ENCODE data around the gene RPRD1B. TPM values are rescaled to one million over a fixed set of nuclear protein-coding genes. Genes with fewer than 3 reads are reported as not detected.

Gene RPRD1B
- total RNA-seq, 2 donors from 2014 or later, result 60.1 to 75.8 TPM

GRCh38 chr20:37987602-37988290, 45.8 kb upstream of the RPRD1B start:
- Histone ChIP-seq H3K9me3 (no peaks in the 10 kb centered on the region), H3K4me1 (peaks cover 0 to 86% of the 10 kb centered on the region in 2 donors), H3K4me3 (no peak overlapping the region), H3K36me3 (no peaks in the 10 kb centered on the region), H3K27ac (peak overlapping the region; percentile 79 to 91), H3K27me3 (no peaks in the 10 kb centered on the region)
- TF ChIP-seq, protein P1, sequence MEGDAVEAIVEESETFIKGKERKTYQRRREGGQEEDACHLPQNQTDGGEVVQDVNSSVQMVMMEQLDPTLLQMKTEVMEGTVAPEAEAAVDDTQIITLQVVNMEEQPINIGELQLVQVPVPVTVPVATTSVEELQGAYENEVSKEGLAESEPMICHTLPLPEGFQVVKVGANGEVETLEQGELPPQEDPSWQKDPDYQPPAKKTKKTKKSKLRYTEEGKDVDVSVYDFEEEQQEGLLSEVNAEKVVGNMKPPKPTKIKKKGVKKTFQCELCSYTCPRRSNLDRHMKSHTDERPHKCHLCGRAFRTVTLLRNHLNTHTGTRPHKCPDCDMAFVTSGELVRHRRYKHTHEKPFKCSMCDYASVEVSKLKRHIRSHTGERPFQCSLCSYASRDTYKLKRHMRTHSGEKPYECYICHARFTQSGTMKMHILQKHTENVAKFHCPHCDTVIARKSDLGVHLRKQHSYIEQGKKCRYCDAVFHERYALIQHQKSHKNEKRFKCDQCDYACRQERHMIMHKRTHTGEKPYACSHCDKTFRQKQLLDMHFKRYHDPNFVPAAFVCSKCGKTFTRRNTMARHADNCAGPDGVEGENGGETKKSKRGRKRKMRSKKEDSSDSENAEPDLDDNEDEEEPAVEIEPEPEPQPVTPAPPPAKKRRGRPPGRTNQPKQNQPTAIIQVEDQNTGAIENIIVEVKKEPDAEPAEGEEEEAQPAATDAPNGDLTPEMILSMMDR (IDR thresholded peaks at IDR 0.05), result no peak
- no peak for DNase-seq (ENCODE audit: low spot score)

GRCh38 chr20:37988306-37988954, 45.1 kb upstream of the RPRD1B start:
- TF ChIP-seq, protein P1 (IDR thresholded peaks at IDR 0.05), result no peak
- no peak overlapping the region for H3K4me3 ChIP-seq
- DNase-seq (ENCODE audit: low spot score), result no peak
- H3K9me3 ChIP-seq, result no peaks in the 10 kb centered on the region
- peak overlapping the region; percentile 79 to 91 for H3K27ac ChIP-seq
- peaks cover 0 to 88% of the 10 kb centered on the region in 2 donors for H3K4me1 ChIP-seq
- H3K27me3 ChIP-seq, result no peaks in the 10 kb centered on the region
- no peaks in the 10 kb centered on the region for H3K36me3 ChIP-seq

GRCh38 chr20:37989601-37990295, 43.8 kb upstream of the RPRD1B start:
- H3K4me1 ChIP-seq, result peaks cover 0 to 88% of the 10 kb centered on the region in 2 donors

GRCh38 chr20:37990571-37991151, 42.9 kb upstream of the RPRD1B start:
- no peaks in the 10 kb centered on the region for H3K27me3 ChIP-seq
- H3K4me1 ChIP-seq, result peaks cover 0 to 95% of the 10 kb centered on the region in 2 donors
- H3K36me3 ChIP-seq, result peaks cover 6% of the 10 kb centered on the region
- TF ChIP-seq, protein P1 (IDR thresholded peaks at IDR 0.05), result no peak
- H3K4me3 ChIP-seq, result no peak overlapping the region
- peak; percentile 82 for DNase-seq (ENCODE audit: low spot score)
- H3K27ac ChIP-seq, result peak overlapping the region; percentile 79 to 91
- H3K9me3 ChIP-seq, result no peaks in the 10 kb centered on the region

More at GRCh38 chr20:37989601-37990295, 43.8 kb upstream of the RPRD1B start:
- Histone ChIP-seq H3K36me3 (no peaks in the 10 kb centered on the region), H3K27ac (peak overlapping the region; percentile 79 to 91), H3K27me3 (no peaks in the 10 kb centered on the region), H3K4me3 (no peak overlapping the region), H3K9me3 (no peaks in the 10 kb centered on the region)
- no peak for DNase-seq (ENCODE audit: low spot score)
- TF ChIP-seq, protein P1 (IDR thresholded peaks at IDR 0.05), result no peak

DNA sequence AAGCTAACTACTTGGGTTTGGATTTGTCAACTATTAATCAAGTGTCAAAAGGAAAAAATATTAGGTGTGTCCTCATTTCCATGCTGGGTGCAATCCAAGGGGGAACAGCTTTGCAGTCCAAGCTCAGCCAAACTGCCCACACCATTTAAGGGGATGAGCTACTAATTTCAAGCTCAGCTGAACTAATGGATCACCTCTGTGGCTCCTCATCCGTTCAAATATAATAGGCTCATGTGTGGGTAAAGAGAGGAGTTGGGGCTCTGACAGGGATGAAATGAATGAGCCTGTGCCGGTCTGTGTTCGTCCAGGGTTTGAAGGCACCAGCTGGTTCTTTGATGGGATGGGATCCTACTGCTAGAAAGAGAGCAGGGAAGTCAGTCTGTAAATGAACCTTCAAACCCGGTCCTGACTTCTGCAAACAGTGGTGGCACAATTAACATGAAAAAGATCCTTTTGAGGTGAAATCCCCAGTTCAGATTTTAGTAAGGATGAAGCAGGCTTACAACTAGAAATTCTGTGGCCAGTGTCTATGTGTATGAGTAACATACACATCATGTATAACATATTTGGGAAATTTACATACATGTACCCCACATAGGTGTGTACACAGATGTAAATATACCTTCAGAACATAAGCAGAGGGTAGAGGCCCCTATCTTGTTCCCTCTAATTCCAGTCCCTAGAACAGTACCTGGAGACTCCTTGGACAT, 42.2 kb upstream of the RPRD1B start:
- no peak overlapping the region for H3K4me3 ChIP-seq
- DNase-seq (ENCODE audit: low spot score), result no peak
- H3K4me1 ChIP-seq, result peaks cover 0 to 93% of the 10 kb centered on the region in 2 donors
- peak overlapping the region; percentile 79 to 91 for H3K27ac ChIP-seq
- no peaks in the 10 kb centered on the region for H3K9me3 ChIP-seq
- H3K27me3 ChIP-seq, result no peaks in the 10 kb centered on the region
- TF ChIP-seq, protein P1 (IDR thresholded peaks at IDR 0.05), result no peak
- peaks cover 7% of the 10 kb centered on the region for H3K36me3 ChIP-seq
